HEK293 (cell line): ENCODE data around the gene TMEM127.

Source experiments
- AEBP2 ChIP-seq: fragments of 450-650 bp; formaldehyde crosslinking; IDR thresholded peaks from 2 replicates; pipeline ENCODE4 v1.5.1; 2016; ENCODE audit warnings: missing biosample characterization, missing genetic modification characterization, borderline replicate concordance
- EGR2 ChIP-seq: fragments of 450-650 bp; formaldehyde crosslinking; IDR thresholded peaks from 2 replicates; pipeline ENCODE4 v1.5.1; 2016; ENCODE audit warnings: low read depth, missing biosample characterization, missing genetic modification characterization
- SP7 ChIP-seq: fragments of 450-650 bp; formaldehyde crosslinking; IDR thresholded peaks from 2 replicates; pipeline ENCODE4 v1.5.1; 2016; ENCODE audit warnings: missing biosample characterization, missing genetic modification characterization
- ZBTB44 ChIP-seq: fragments of 450-650 bp; IDR thresholded peaks from 2 replicates; pipeline ENCODE4 v1.5.1; 2018; ENCODE audit warnings: missing biosample characterization, mild to moderate bottlenecking, missing genetic modification characterization
- ZFP41 ChIP-seq: fragments of 450-650 bp; formaldehyde crosslinking; IDR thresholded peaks from 2 replicates; pipeline ENCODE4 v1.5.1; 2016; ENCODE audit warnings: missing biosample characterization, missing genetic modification characterization, borderline replicate concordance
- ZNF114 ChIP-seq: fragments of 450-650 bp; formaldehyde crosslinking; IDR thresholded peaks from 2 replicates; pipeline ENCODE4 v1.5.0; 2017; ENCODE audit warnings: missing biosample characterization, missing genetic modification characterization
- ZNF146 ChIP-seq: fragments of 450-650 bp; formaldehyde crosslinking; IDR thresholded peaks from 2 replicates; pipeline ENCODE4 v1.5.1; 2016; ENCODE audit warnings: missing biosample characterization, missing genetic modification characterization
- ZNF157 ChIP-seq: fragments of 450-650 bp; formaldehyde crosslinking; IDR thresholded peaks from 2 replicates; pipeline ENCODE4 v1.5.1; 2016; ENCODE audit warnings: missing biosample characterization, missing genetic modification characterization
- ZNF18 ChIP-seq: fragments of 450-650 bp; formaldehyde crosslinking; IDR thresholded peaks from 2 replicates; pipeline ENCODE4 v1.5.1; 2016; ENCODE audit warnings: missing biosample characterization, missing genetic modification characterization
- ZNF19 ChIP-seq: fragments of 450-650 bp; formaldehyde crosslinking; IDR thresholded peaks from 2 replicates; pipeline ENCODE4; 2016; ENCODE audit warnings: missing biosample characterization, missing genetic modification characterization, low read depth
- ZNF214 ChIP-seq: fragments of 450-650 bp; formaldehyde crosslinking; IDR thresholded peaks from 2 replicates; pipeline ENCODE4 v1.5.1; 2017; ENCODE audit warnings: missing biosample characterization, mild to moderate bottlenecking, missing genetic modification characterization, borderline replicate concordance
- ZNF426 ChIP-seq: fragments of 450-650 bp; formaldehyde crosslinking; IDR thresholded peaks from 2 replicates; pipeline ENCODE4 v1.5.1; 2017; ENCODE audit warnings: missing biosample characterization, missing genetic modification characterization, mild to moderate bottlenecking, inconsistent platforms, moderate library complexity
- ZNF530 ChIP-seq: fragments of 450-650 bp; formaldehyde crosslinking; IDR thresholded peaks from 2 replicates; pipeline ENCODE4 v1.5.1; 2016; ENCODE audit warnings: low read depth, missing biosample characterization, missing genetic modification characterization
- ZNF561 ChIP-seq: fragments of 450-650 bp; IDR thresholded peaks from 2 replicates; pipeline ENCODE4 v1.5.1; 2018; ENCODE audit warnings: missing biosample characterization, missing genetic modification characterization, borderline replicate concordance
- ZNF585B ChIP-seq: fragments of 450-650 bp; formaldehyde crosslinking; IDR thresholded peaks from 2 replicates; pipeline ENCODE4 v1.5.1; 2016; ENCODE audit warnings: missing biosample characterization, missing genetic modification characterization
- ZNF621 ChIP-seq: fragments of 450-650 bp; formaldehyde crosslinking; IDR thresholded peaks from 2 replicates; pipeline ENCODE4 v1.5.1; 2017; ENCODE audit warnings: missing biosample characterization, missing genetic modification characterization
- ZNF623 ChIP-seq: fragments of 450-650 bp; formaldehyde crosslinking; IDR thresholded peaks from 2 replicates; pipeline ENCODE4 v1.5.1; 2016; ENCODE audit warnings: missing biosample characterization, missing genetic modification characterization
- ZNF626 ChIP-seq: fragments of 450-650 bp; sonication (Bioruptor Pico); formaldehyde crosslinking; IDR thresholded peaks from 2 replicates; pipeline ENCODE4 v1.5.1; 2018; ENCODE audit warnings: missing biosample characterization, missing genetic modification characterization, inconsistent platforms
- ZNF707 ChIP-seq: fragments of 450-650 bp; formaldehyde crosslinking; IDR thresholded peaks from 2 replicates; pipeline ENCODE4 v1.5.1; 2016; ENCODE audit warnings: missing biosample characterization, missing genetic modification characterization
- ZNF76 ChIP-seq: fragments of 450-650 bp; formaldehyde crosslinking; IDR thresholded peaks from 2 replicates; pipeline ENCODE4; 2016; ENCODE audit warnings: low read depth, missing biosample characterization, missing genetic modification characterization, borderline replicate concordance
- ZNF837 ChIP-seq: fragments of 450-650 bp; formaldehyde crosslinking; IDR thresholded peaks from 2 replicates; pipeline ENCODE4 v1.5.1; 2016; ENCODE audit warnings: missing biosample characterization, missing genetic modification characterization
- ZSCAN23 ChIP-seq: fragments of 450-650 bp; formaldehyde crosslinking; IDR thresholded peaks from 2 replicates; pipeline ENCODE4 v1.5.1; 2016; ENCODE audit warnings: missing biosample characterization, missing genetic modification characterization
- TF ChIP-seq, protein P1 (sequence below): fragments of 450-650 bp; formaldehyde crosslinking; IDR thresholded peaks from 2 replicates; pipeline ENCODE4 v1.5.1; 2016; ENCODE audit warnings: missing biosample characterization, missing genetic modification characterization
- TF ChIP-seq, protein P2 (sequence below): fragments of 450-650 bp; formaldehyde crosslinking; IDR thresholded peaks from 2 replicates; pipeline ENCODE4 v1.5.1; 2016; ENCODE audit warnings: missing biosample characterization, missing genetic modification characterization
- TF ChIP-seq, protein P3 (sequence below): fragments of 450-650 bp; formaldehyde crosslinking; IDR thresholded peaks from 2 replicates; pipeline ENCODE4 v1.5.1; 2016; ENCODE audit warnings: missing biosample characterization, missing genetic modification characterization
- TF ChIP-seq, protein P4 (sequence below): IDR thresholded peaks from 2 replicates; pipeline ENCODE4 v1.6.1; 2011; ENCODE audit warnings: mild to moderate bottlenecking, low read depth, low read length, borderline replicate concordance
- TF ChIP-seq, protein P5 (sequence below): fragments of 450-650 bp; formaldehyde crosslinking; IDR thresholded peaks from 2 replicates; pipeline ENCODE4 v1.5.1; 2016; ENCODE audit warnings: missing biosample characterization, missing genetic modification characterization

TMEM127 gene

GRCh38 chr2:96260387-96261260 lies 5.2 kb downstream of the TMEM127 start (continued):
- TF ChIP-seq ZBTB44 (no peak), SP7 (peak; percentile 88), ZNF623 (tag by site-specific recombination) (no peak), ZNF214 (no peak), ZNF530 (tag by site-specific recombination) (no peak), ZNF621 (no peak), ZNF76 (tag by site-specific recombination) (no peak), ZNF707 (tag by site-specific recombination) (no peak), ZNF18 (no peak), ZNF146 (tag by site-specific recombination) (no peak), ZNF561 (no peak), AEBP2 (tag by site-specific recombination) (no peak), ZNF837 (no peak), ZNF426 (tag by site-specific recombination) (no peak), ZNF585B (no peak), ZFP41 (tag by site-specific recombination) (no peak), ZNF114 (tag by site-specific recombination) (no peak), ZNF157 (tag by site-specific recombination) (no peak), ZNF626 (tag by site-specific recombination) (no peak), ZNF19 (tag by site-specific recombination) (no peak), ZSCAN23 (tag by site-specific recombination) (no peak), EGR2 (tag by site-specific recombination) (peak; percentile 14; the same call in 1 of the 2 replicates)
- TF ChIP-seq, protein P1, sequence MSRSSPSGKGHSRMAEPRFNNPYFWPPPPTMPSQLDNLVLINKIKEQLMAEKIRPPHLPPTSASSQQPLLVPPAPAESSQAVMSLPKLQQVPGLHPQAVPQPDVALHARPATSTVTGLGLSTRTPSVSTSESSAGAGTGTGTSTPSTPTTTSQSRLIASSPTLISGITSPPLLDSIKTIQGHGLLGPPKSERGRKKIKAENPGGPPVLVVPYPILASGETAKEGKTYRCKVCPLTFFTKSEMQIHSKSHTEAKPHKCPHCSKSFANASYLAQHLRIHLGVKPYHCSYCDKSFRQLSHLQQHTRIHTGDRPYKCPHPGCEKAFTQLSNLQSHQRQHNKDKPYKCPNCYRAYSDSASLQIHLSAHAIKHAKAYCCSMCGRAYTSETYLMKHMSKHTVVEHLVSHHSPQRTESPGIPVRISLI (tag by site-specific recombination): no peak
- TF ChIP-seq, protein P2, sequence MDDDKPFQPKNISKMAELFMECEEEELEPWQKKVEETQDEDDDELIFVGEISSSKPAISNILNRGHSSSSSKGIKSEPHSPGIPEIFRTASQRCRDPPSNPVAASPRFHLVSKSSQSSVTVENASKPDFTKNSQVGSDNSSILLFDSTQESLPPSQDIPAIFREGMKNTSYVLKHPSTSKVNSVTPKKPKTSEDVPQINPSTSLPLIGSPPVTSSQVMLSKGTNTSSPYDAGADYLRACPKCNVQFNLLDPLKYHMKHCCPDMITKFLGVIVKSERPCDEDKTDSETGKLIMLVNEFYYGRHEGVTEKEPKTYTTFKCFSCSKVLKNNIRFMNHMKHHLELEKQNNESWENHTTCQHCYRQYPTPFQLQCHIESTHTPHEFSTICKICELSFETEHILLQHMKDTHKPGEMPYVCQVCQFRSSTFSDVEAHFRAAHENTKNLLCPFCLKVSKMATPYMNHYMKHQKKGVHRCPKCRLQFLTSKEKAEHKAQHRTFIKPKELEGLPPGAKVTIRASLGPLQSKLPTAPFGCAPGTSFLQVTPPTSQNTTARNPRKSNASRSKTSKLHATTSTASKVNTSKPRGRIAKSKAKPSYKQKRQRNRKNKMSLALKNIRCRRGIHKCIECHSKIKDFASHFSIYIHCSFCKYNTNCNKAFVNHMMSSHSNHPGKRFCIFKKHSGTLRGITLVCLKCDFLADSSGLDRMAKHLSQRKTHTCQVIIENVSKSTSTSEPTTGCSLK: no peak
- TF ChIP-seq, protein P3, sequence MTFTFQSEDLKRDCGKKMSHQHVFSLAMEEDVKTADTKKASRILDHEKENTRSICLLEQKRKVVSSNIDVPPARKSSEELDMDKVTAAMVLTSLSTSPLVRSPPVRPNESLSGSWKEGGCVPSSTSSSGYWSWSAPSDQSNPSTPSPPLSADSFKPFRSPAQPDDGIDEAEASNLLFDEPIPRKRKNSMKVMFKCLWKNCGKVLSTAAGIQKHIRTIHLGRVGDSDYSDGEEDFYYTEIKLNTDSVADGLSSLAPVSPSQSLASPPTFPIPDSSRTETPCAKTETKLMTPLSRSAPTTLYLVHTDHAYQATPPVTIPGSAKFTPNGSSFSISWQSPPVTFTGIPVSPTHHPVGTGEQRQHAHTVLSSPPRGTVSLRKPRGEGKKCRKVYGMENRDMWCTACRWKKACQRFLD (tag by site-specific recombination): no peak
- TF ChIP-seq, protein P4, sequence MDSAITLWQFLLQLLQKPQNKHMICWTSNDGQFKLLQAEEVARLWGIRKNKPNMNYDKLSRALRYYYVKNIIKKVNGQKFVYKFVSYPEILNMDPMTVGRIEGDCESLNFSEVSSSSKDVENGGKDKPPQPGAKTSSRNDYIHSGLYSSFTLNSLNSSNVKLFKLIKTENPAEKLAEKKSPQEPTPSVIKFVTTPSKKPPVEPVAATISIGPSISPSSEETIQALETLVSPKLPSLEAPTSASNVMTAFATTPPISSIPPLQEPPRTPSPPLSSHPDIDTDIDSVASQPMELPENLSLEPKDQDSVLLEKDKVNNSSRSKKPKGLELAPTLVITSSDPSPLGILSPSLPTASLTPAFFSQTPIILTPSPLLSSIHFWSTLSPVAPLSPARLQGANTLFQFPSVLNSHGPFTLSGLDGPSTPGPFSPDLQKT: no peak
- TF ChIP-seq, protein P5, sequence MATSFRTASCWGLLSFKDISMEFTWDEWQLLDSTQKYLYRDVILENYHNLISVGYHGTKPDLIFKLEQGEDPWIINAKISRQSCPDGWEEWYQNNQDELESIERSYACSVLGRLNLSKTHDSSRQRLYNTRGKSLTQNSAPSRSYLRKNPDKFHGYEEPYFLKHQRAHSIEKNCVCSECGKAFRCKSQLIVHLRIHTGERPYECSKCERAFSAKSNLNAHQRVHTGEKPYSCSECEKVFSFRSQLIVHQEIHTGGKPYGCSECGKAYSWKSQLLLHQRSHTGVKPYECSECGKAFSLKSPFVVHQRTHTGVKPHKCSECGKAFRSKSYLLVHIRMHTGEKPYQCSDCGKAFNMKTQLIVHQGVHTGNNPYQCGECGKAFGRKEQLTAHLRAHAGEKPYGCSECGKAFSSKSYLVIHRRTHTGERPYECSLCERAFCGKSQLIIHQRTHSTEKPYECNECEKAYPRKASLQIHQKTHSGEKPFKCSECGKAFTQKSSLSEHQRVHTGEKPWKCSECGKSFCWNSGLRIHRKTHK (tag by site-specific recombination): no peak
